Astrocyte (in vitro differentiated cells and primary cell): ENCODE measurements around the gene PGA3. TPM values are rescaled to one million over a fixed set of nuclear protein-coding genes. Genes with fewer than 3 reads are reported as not detected.

Source experiments
- DNase-seq: peaks from one replicate; pipeline ENCODE4 v3.0.0-alpha.2; 2010; ENCODE audit warnings: low read depth
- FAIRE-seq: peaks from 2 replicates; lab custom pipeline; 2011; peaks lifted over from hg19 to GRCh38; lab: Jason Lieb, UNC
- H2AFZ ChIP-seq: 2 replicates; pipeline ENCODE4 v1.6.0; 2012; ENCODE audit warnings: low read depth, low read length, inconsistent platforms
- H3K27ac ChIP-seq: 2 replicates; pipeline ENCODE4 v1.5.1; 2011; ENCODE audit warnings: low read depth, low read length, inconsistent platforms
- H3K27me3 ChIP-seq: 2 replicates; pipeline ENCODE4 v1.6.0; 2011; ENCODE audit warnings: low read length, inconsistent platforms; ENCODE audit not compliant: insufficient read depth
- H3K36me3 ChIP-seq: 2 replicates; pipeline ENCODE4 v1.5.1; 2011; ENCODE audit warnings: low read length, inconsistent platforms; ENCODE audit not compliant: insufficient read depth
- H3K4me1 ChIP-seq: 2 replicates; pipeline ENCODE4 v1.5.1; 2011; ENCODE audit warnings: low read length, inconsistent platforms; ENCODE audit not compliant: insufficient read depth
- H3K4me2 ChIP-seq: 2 replicates; pipeline ENCODE4 v1.6.0; 2012; ENCODE audit warnings: low read length, inconsistent platforms
- H3K4me3 ChIP-seq: 2 replicates; pipeline ENCODE4 v1.5.1; 2011; ENCODE audit warnings: low read depth, mild to moderate bottlenecking, low read length, inconsistent platforms; ENCODE audit not compliant: insufficient read depth
- H3K79me2 ChIP-seq: 2 replicates; pipeline ENCODE4 v1.6.0; 2012; ENCODE audit warnings: mild to moderate bottlenecking, low read length, inconsistent platforms; ENCODE audit not compliant: insufficient read depth
- H3K9ac ChIP-seq: 2 replicates; pipeline ENCODE4 v1.6.0; 2012; ENCODE audit warnings: mild to moderate bottlenecking, low read length, inconsistent platforms
- H3K9me3 ChIP-seq: 2 replicates; pipeline ENCODE4 v1.5.1; 2012; ENCODE audit warnings: low read depth, mild to moderate bottlenecking, low read length, inconsistent platforms; ENCODE audit not compliant: insufficient read depth
- H4K20me1 ChIP-seq: 2 replicates; pipeline ENCODE4 v1.6.0; 2012; ENCODE audit warnings: low read length, inconsistent platforms; ENCODE audit not compliant: insufficient read depth
- H3K27ac Mint-ChIP-seq: one replicate; pipeline ENCODE4 v1.8.0; 2021; ENCODE audit warnings: mild to moderate bottlenecking, mixed read lengths; ENCODE audit not compliant: unreplicated experiment
- H3K27me3 Mint-ChIP-seq: one replicate; pipeline ENCODE4 v1.8.0; 2021; ENCODE audit warnings: low read depth, mixed read lengths; ENCODE audit not compliant: unreplicated experiment
- H3K36me3 Mint-ChIP-seq: one replicate; pipeline ENCODE4 v1.8.0; 2021; ENCODE audit warnings: low read depth, mixed read lengths; ENCODE audit not compliant: unreplicated experiment
- H3K4me1 Mint-ChIP-seq: one replicate; pipeline ENCODE4 v1.8.0; 2021; ENCODE audit warnings: low read depth, mixed read lengths; ENCODE audit not compliant: unreplicated experiment
- H3K4me3 Mint-ChIP-seq: one replicate; pipeline ENCODE4 v1.8.0; 2021; ENCODE audit warnings: mild to moderate bottlenecking, moderate library complexity, mixed read lengths; ENCODE audit not compliant: unreplicated experiment
- H3K9me3 Mint-ChIP-seq: one replicate; pipeline ENCODE4 v1.8.0; 2021; ENCODE audit warnings: mild to moderate bottlenecking, mixed read lengths; ENCODE audit not compliant: unreplicated experiment
- EZH2 ChIP-seq: IDR thresholded peaks from 2 replicates; pipeline ENCODE4 v1.6.1; 2012; ENCODE audit warnings: mild to moderate bottlenecking, low read length, inconsistent platforms; ENCODE audit not compliant: insufficient read depth
- total RNA-seq: library from RNA; stranded (reverse); gene quantifications from 2 replicates; pipeline ENCODE4 v1.2.1, GENCODE V29; 2021
- TF ChIP-seq, protein P1 (sequence below): IDR thresholded peaks from 2 replicates; pipeline ENCODE4 v1.5.1; 2011; ENCODE audit warnings: low read depth, mild to moderate bottlenecking, inconsistent platforms, low read length, moderate library complexity; ENCODE audit not compliant: insufficient read depth

The PGA3 gene
- total RNA-seq, 1 donor from 2014 or later = 0.43 TPM

GRCh38 chr11:61158691-61159381, 44.5 kb upstream of the PGA3 start:
- H3K4me3 ChIP-seq = no peak overlapping the region
- DNase-seq (peak; percentile 74), FAIRE-seq (no peak)
- peaks cover 23% of the 10 kb centered on the region for H3K4me1 Mint-ChIP-seq
- H3K4me1 ChIP-seq = peaks cover 31% of the 10 kb centered on the region
- H3K27ac ChIP-seq = peak overlapping the region; percentile 75
- peaks cover 4% of the 10 kb centered on the region for H3K9me3 Mint-ChIP-seq
- H3K4me2 ChIP-seq = peak overlapping the region; percentile 71
- peak overlapping the region; percentile 46 for H3K9ac ChIP-seq
- peaks cover 1% of the 10 kb centered on the region for H3K27me3 ChIP-seq
- peaks cover 2% of the 10 kb centered on the region for H3K36me3 Mint-ChIP-seq
- H4K20me1 ChIP-seq = peaks cover under 1% of the 10 kb centered on the region
- peak overlapping the region; percentile 4 for H3K27ac Mint-ChIP-seq
- peaks cover 54% of the 10 kb centered on the region for H3K79me2 ChIP-seq
- no peaks in the 10 kb centered on the region for H3K36me3 ChIP-seq
- no peaks in the 10 kb centered on the region for H3K27me3 Mint-ChIP-seq
- TF ChIP-seq EZH2 = no peak
- TF ChIP-seq, protein P1, sequence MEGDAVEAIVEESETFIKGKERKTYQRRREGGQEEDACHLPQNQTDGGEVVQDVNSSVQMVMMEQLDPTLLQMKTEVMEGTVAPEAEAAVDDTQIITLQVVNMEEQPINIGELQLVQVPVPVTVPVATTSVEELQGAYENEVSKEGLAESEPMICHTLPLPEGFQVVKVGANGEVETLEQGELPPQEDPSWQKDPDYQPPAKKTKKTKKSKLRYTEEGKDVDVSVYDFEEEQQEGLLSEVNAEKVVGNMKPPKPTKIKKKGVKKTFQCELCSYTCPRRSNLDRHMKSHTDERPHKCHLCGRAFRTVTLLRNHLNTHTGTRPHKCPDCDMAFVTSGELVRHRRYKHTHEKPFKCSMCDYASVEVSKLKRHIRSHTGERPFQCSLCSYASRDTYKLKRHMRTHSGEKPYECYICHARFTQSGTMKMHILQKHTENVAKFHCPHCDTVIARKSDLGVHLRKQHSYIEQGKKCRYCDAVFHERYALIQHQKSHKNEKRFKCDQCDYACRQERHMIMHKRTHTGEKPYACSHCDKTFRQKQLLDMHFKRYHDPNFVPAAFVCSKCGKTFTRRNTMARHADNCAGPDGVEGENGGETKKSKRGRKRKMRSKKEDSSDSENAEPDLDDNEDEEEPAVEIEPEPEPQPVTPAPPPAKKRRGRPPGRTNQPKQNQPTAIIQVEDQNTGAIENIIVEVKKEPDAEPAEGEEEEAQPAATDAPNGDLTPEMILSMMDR = no peak
- H3K9me3 ChIP-seq = no peaks in the 10 kb centered on the region
- H3K4me3 Mint-ChIP-seq = peak overlapping the region; percentile 42
- no peak overlapping the region for H2AFZ ChIP-seq

DNA sequence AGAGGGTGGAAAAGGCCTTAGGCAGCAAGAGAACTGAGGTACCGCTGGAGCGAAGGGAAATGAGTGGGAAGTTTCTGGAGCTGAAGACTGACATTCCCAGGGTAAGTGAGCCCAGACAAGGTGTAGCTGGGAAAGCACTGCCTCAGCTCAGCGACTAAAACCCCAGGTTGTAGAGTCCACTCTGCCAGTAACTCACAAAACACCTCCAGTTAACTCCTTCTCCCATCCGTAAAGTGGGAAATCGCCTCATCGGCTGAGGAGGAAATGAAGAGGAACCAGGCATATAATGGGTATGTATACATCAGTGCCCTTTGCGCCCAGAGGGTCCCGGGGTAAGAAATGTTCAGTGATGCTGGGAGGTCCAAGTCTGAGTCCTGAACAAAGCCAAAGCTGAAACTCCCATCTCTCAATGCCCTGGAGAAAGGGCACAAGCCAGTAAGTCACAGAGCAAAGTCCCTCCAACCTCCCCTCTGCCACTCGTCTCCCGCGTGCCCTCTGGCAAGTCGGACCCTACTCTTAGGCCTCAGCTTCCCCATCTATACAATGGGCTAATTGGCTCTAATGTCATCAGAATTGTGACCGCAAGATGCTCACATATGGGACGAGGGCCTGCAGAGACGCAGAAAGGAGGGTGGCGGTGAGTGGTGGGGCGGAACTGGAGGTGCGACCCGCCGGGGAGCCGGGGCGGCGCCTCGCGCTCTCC, 42.7 kb upstream of the PGA3 start:
- Histone ChIP-seq H3K9me3 (no peaks in the 10 kb centered on the region), H4K20me1 (no peaks in the 10 kb centered on the region), H3K36me3 (no peaks in the 10 kb centered on the region), H3K27me3 (peaks cover 10% of the 10 kb centered on the region), H3K9ac (peak overlapping the region; percentile 83), H3K27ac (peak overlapping the region; percentile 80), H3K4me2 (peak overlapping the region; percentile 97), H3K4me1 (peaks cover 28% of the 10 kb centered on the region), H3K79me2 (peaks cover 39% of the 10 kb centered on the region), H2AFZ (peak overlapping the region; percentile 88), H3K4me3 (peak overlapping the region; percentile 74)
- DNase-seq = no peak
- TF ChIP-seq, protein P1 = no peak
- no peak for TF ChIP-seq EZH2
- Mint-ChIP-seq H3K4me1 (peaks cover 15% of the 10 kb centered on the region), H3K36me3 (no peaks in the 10 kb centered on the region), H3K27ac (peak overlapping the region; percentile 89), H3K9me3 (no peaks in the 10 kb centered on the region), H3K4me3 (peak overlapping the region; percentile 83), H3K27me3 (no peaks in the 10 kb centered on the region)
- no peak for FAIRE-seq
